H9 (cell line): ENCODE results near the gene ERMAP. TPM values are rescaled to one million over a fixed set of nuclear protein-coding genes. Genes with fewer than 3 reads are reported as not detected.

Source experiments
- DNase-seq: peaks from one replicate; pipeline ENCODE4 v3.0.0-alpha.2; 2017
- H2AFZ ChIP-seq: one replicate; pipeline ENCODE4 v1.6.1; 2013; ENCODE audit warnings: mild to moderate bottlenecking, low read length, control low read depth, moderate library complexity
- H2AK5ac ChIP-seq: 2 replicates; pipeline ENCODE4 v1.6.1; 2013; ENCODE audit warnings: low read length, control low read depth, mixed read lengths; ENCODE audit not compliant: insufficient read length
- H2BK120ac ChIP-seq: one replicate; pipeline ENCODE4 v1.6.1; 2013; ENCODE audit warnings: low read depth, mild to moderate bottlenecking, low read length, control low read depth, inconsistent platforms; ENCODE audit not compliant: poor library complexity, severe bottlenecking
- H2BK12ac ChIP-seq: 2 replicates; pipeline ENCODE4 v1.6.1; 2013; ENCODE audit warnings: low read length, control low read depth, mixed read lengths, low read depth; ENCODE audit not compliant: insufficient read length
- H2BK15ac ChIP-seq: 2 replicates; pipeline ENCODE4 v1.6.1; 2013; ENCODE audit warnings: low read depth, low read length, control low read depth
- H2BK20ac ChIP-seq: one replicate; pipeline ENCODE4 v1.6.1; 2013; ENCODE audit warnings: low read depth, mild to moderate bottlenecking, low read length, control low read depth, inconsistent platforms; ENCODE audit not compliant: poor library complexity, severe bottlenecking
- H2BK5ac ChIP-seq: 2 replicates; pipeline ENCODE4 v1.6.1; 2013; ENCODE audit warnings: low read length, control low read depth, mixed read lengths; ENCODE audit not compliant: insufficient read length
- H3K14ac ChIP-seq: 2 replicates; pipeline ENCODE4 v1.6.1; 2013; ENCODE audit warnings: low read length, control low read depth; ENCODE audit not compliant: insufficient read depth
- H3K18ac ChIP-seq: 2 replicates; pipeline ENCODE4 v1.6.1; 2013; ENCODE audit warnings: low read depth, mild to moderate bottlenecking, mixed read lengths, low read length, control low read depth; ENCODE audit not compliant: insufficient read length
- H3K23ac ChIP-seq: 2 replicates; pipeline ENCODE4 v1.6.1; 2013; ENCODE audit warnings: low read length, control low read depth, mixed read lengths, low read depth; ENCODE audit not compliant: insufficient read length
- H3K23me2 ChIP-seq: 2 replicates; pipeline ENCODE4 v1.6.1; 2013; ENCODE audit warnings: low read depth, mild to moderate bottlenecking, mixed read lengths, low read length, control low read depth; ENCODE audit not compliant: insufficient read length, poor library complexity, severe bottlenecking
- H3K27ac ChIP-seq: 2 replicates; pipeline ENCODE4 v1.5.1; 2013; ENCODE audit warnings: low read length, control low read depth, mixed read lengths, low read depth; ENCODE audit not compliant: insufficient read length
- H3K27me3 ChIP-seq: 2 replicates; pipeline ENCODE4 v1.6.1; 2013; ENCODE audit warnings: low read length, control low read depth, inconsistent platforms; ENCODE audit not compliant: insufficient read depth
- H3K4ac ChIP-seq: 2 replicates; pipeline ENCODE4 v1.6.1; 2013; ENCODE audit warnings: low read depth, mild to moderate bottlenecking, control low read depth, inconsistent platforms, low read length, moderate library complexity
- H3K4me1 ChIP-seq: 2 replicates; pipeline ENCODE4 v1.6.1; 2013; ENCODE audit warnings: low read length, control low read depth, inconsistent platforms; ENCODE audit not compliant: insufficient read depth
- H3K4me2 ChIP-seq: 2 replicates; pipeline ENCODE4 v1.6.1; 2013; ENCODE audit warnings: low read length, control low read depth, mixed read lengths; ENCODE audit not compliant: insufficient read length, insufficient read depth
- H3K56ac ChIP-seq: 2 replicates; pipeline ENCODE4 v1.6.1; 2013; ENCODE audit warnings: low read depth, mild to moderate bottlenecking, mixed read lengths, low read length, control low read depth; ENCODE audit not compliant: insufficient read length
- H3K79me1 ChIP-seq: 2 replicates; pipeline ENCODE4 v1.6.1; 2013; ENCODE audit warnings: low read depth, mild to moderate bottlenecking, moderate library complexity, low read length, control low read depth, inconsistent platforms; ENCODE audit not compliant: insufficient read depth, poor library complexity, severe bottlenecking
- H3K79me2 ChIP-seq: 2 replicates; pipeline ENCODE4 v1.6.1; 2013; ENCODE audit warnings: low read length, control low read depth, inconsistent platforms; ENCODE audit not compliant: insufficient read depth
- H3K9ac ChIP-seq: 2 replicates; pipeline ENCODE4 v1.6.1; 2013; ENCODE audit warnings: low read length, control low read depth, mixed read lengths; ENCODE audit not compliant: insufficient read length; ENCODE audit errors: extremely low read depth
- H3K9me3 ChIP-seq: one replicate; pipeline ENCODE4 v1.6.1; 2013; ENCODE audit warnings: low read depth, low read length, inconsistent platforms; ENCODE audit not compliant: control insufficient read depth
- H3T11ph ChIP-seq: one replicate; pipeline ENCODE4 v1.6.1; 2013; ENCODE audit warnings: mild to moderate bottlenecking, low read length, control low read depth, inconsistent platforms
- H4K20me1 ChIP-seq: one replicate; pipeline ENCODE4 v1.6.1; 2013; ENCODE audit not compliant: control insufficient read depth, insufficient read length, insufficient read depth
- H4K5ac ChIP-seq: 2 replicates; pipeline ENCODE4 v1.6.1; 2013; ENCODE audit warnings: low read depth, mild to moderate bottlenecking, mixed read lengths, low read length, control low read depth; ENCODE audit not compliant: insufficient read length
- H4K8ac ChIP-seq: replicated peaks from 2 replicates; pipeline ENCODE4 v1.6.1; 2013; ENCODE audit warnings: low read length, control low read depth, mixed read lengths, low read depth; ENCODE audit not compliant: insufficient read length
- H4K91ac ChIP-seq: 2 replicates; pipeline ENCODE4 v1.6.1; 2013; ENCODE audit warnings: low read depth, mild to moderate bottlenecking, moderate library complexity, mixed read lengths, low read length, control low read depth; ENCODE audit not compliant: insufficient read length
- H3K27ac Mint-ChIP-seq, 3 experiments: 2 replicates in 2 of 3; 3 replicates in 1 of 3; pipeline ENCODE4 v1.8.0; 2020 to 2021; ENCODE audit warnings: mixed read lengths in 3 of 3, mild to moderate bottlenecking in 1 of 3, moderate library complexity in 1 of 3
- H3K27me3 Mint-ChIP-seq: 2 replicates; pipeline ENCODE4 v1.8.0; 2021; ENCODE audit warnings: low read depth, mild to moderate bottlenecking, moderate library complexity, mixed read lengths
- H3K36me3 Mint-ChIP-seq, 3 experiments: 2 replicates in 2 of 3; 3 replicates in 1 of 3; pipeline ENCODE4 v1.8.0; 2020 to 2021; ENCODE audit warnings: low read depth in 3 of 3, mixed read lengths in 3 of 3; ENCODE audit not compliant: insufficient read depth in 1 of 3
- H3K4me1 Mint-ChIP-seq, 2 experiments: 2 replicates each; pipeline ENCODE4 v1.8.0; 2020; ENCODE audit warnings: mixed read lengths in 2 of 2
- H3K4me3 Mint-ChIP-seq, 2 experiments: 2 replicates in 1 of 2; 3 replicates in 1 of 2; pipeline ENCODE4 v1.8.0; 2020 to 2021; ENCODE audit warnings: mild to moderate bottlenecking in 2 of 2, mixed read lengths in 2 of 2, moderate library complexity in 1 of 2
- H3K9me3 Mint-ChIP-seq, 2 experiments: 2 replicates in 1 of 2; 3 replicates in 1 of 2; pipeline ENCODE4 v1.8.0; 2020; ENCODE audit warnings: mild to moderate bottlenecking in 2 of 2, mixed read lengths in 2 of 2, moderate library complexity in 1 of 2
- CTCF ChIP-seq: fragments of 200-600 bp; sonication (generic); conservative IDR thresholded peaks from 3 replicates; pipeline ENCODE4 v1.8.0; 2021; ENCODE audit warnings: antibody characterized with exemption, mild to moderate bottlenecking
- WGBS: extraction: QIAGEN DNeasy Blood & Tissue Kit; methylation state at CpG from one replicate; pipeline ENCODE4 v1.1.7; 2013; ENCODE audit warnings: missing lambda C conversion rate, low lambda C conversion rate, mixed read lengths; ENCODE audit not compliant: insufficient read length; ENCODE audit errors: extremely low coverage; 5-methylcytosine and 5-hydroxymethylcytosine counted together
- total RNA-seq: library from RNA; stranded (reverse); gene quantifications from 2 replicates; pipeline ENCODE4 v1.2.1, GENCODE V29; 2021

The ERMAP gene
- total RNA-seq, 1 experiment from 2014 or later, result 4.5 TPM

- Histone ChIP-seq H3K79me1 (no peaks in the 10 kb centered on the region), H2BK15ac (no peak overlapping the region), H2AK5ac (no peak overlapping the region), H4K20me1 (no peaks in the 10 kb centered on the region), H3K27ac (no peak overlapping the region), H3K4ac (no peak overlapping the region), H3T11ph (no peak overlapping the region), H3K23me2 (no peaks in the 10 kb centered on the region), H3K56ac (no peak overlapping the region), H4K8ac (no peak overlapping the region), H2AFZ (no peak overlapping the region), H3K27me3 (no peaks in the 10 kb centered on the region), H3K9me3 (no peaks in the 10 kb centered on the region), H3K14ac (no peak overlapping the region), H2BK5ac (no peak overlapping the region), H2BK12ac (no peak overlapping the region), H2BK20ac (no peak overlapping the region), H4K5ac (no peak overlapping the region), H3K79me2 (no peaks in the 10 kb centered on the region), H3K18ac (no peak overlapping the region), H2BK120ac (no peak overlapping the region), H3K4me2 (no peak overlapping the region), H3K4me1 (0 out of 2 replicates have a peak, but pooled peaks cover 3% of the 10 kb centered on the region), H3K9ac (no peak overlapping the region), H3K23ac (no peak overlapping the region), H4K91ac (no peak overlapping the region)
- WGBS, result no CpG with 5 or more reads among the region's 5 CpGs
- no peak overlapping the region for H3K4me3 Mint-ChIP-seq
- TF ChIP-seq CTCF, result no peak
- no peaks in the 10 kb centered on the region for H3K27me3 Mint-ChIP-seq
- peaks cover 3% of the 10 kb centered on the region in 2 experiments; a peak in 1 of 4 replicates for H3K4me1 Mint-ChIP-seq
- H3K9me3 Mint-ChIP-seq, result no peaks in the 10 kb centered on the region
- no peaks in the 10 kb centered on the region for H3K36me3 Mint-ChIP-seq
- no peak for DNase-seq
- no peak overlapping the region for H3K27ac Mint-ChIP-seq
These were observed 17.9 kb downstream of the ERMAP start for GRCh38 chr1:42834803-42835202.
